BJ (cell line): Measurements from ENCODE around the gene BLOC1S1. TPM values are rescaled to one million over a fixed set of nuclear protein-coding genes. Genes with fewer than 3 reads are reported as not detected.

Experiments used
- CTCF ChIA-PET: fragments of 350-600 bp; formaldehyde crosslinking; extraction: SDS; loops from one replicate; lab custom pipeline; 2021; ENCODE audit warnings: antibody characterized with exemption, inconsistent platforms; lab: Yijun Ruan, JAX
- POLR2A ChIA-PET: fragments of 300-600 bp; sonication (Branson Sonifier 250); formaldehyde crosslinking; extraction: SDS; loops from one replicate; lab custom pipeline; 2021; ENCODE audit warnings: antibody characterized with exemption; lab: Charles Lee
- DNase-seq: peaks from one replicate; pipeline ENCODE4 v3.0.0-alpha.2; 2011; ENCODE audit warnings: low read depth
- H3K27me3 ChIP-seq: 2 replicates; pipeline ENCODE4 v1.6.0; 2011; ENCODE audit warnings: low read length; ENCODE audit not compliant: control insufficient read depth, insufficient read depth
- H3K36me3 ChIP-seq: 2 replicates; pipeline ENCODE4 v1.5.1; 2011; ENCODE audit warnings: low read length; ENCODE audit not compliant: control insufficient read depth, insufficient read depth
- H3K4me3 ChIP-seq: 2 replicates; pipeline ENCODE4 v1.5.1; 2011; ENCODE audit warnings: low read depth, mild to moderate bottlenecking, control low read depth, low read length
- CTCF ChIP-seq: IDR thresholded peaks from 2 replicates; pipeline ENCODE4 v1.5.1; 2011; ENCODE audit warnings: low read depth, mild to moderate bottlenecking, control low read depth, inconsistent platforms, low read length, moderate library complexity; ENCODE audit not compliant: insufficient read depth
- polyA plus RNA-seq: library from polyadenylated mRNA; depleted of rRNA; stranded (reverse); fragments of >200 nt; gene quantifications from 2 replicates; pipeline ENCODE4 v1.2.3, GENCODE V29; 2011

The BLOC1S1 gene
- polyA plus RNA-seq, 1 experiment = 172 TPM

- Histone ChIP-seq H3K36me3 (no peaks in the 10 kb centered on the region), H3K27me3 (no peaks in the 10 kb centered on the region), H3K4me3 (peak overlapping the region; percentile 58)
- ChIA-PET POLR2A (interaction anchor here (0.6 to 1.6 kb wide), 4 partner anchors 9 to 1891 kb away, joined by 4 to 6 read pairs (median 4); partner anchors contain the start of genes CD63, ORMDL2 and SARNP), CTCF (interaction anchor here (0.8 to 10.9 kb wide), 58 partner anchors 9 to 451 kb away, joined by 3 to 86 read pairs (median 5); partner anchors contain the start of genes CD63, DGKA, DNAJC14 and MMP19)
- DNase-seq = no peak
- peak; percentile 67 for TF ChIP-seq CTCF
Measured at GRCh38 chr12:55738123-55739024, 22.5 kb downstream of the BLOC1S1 start.

DNA sequence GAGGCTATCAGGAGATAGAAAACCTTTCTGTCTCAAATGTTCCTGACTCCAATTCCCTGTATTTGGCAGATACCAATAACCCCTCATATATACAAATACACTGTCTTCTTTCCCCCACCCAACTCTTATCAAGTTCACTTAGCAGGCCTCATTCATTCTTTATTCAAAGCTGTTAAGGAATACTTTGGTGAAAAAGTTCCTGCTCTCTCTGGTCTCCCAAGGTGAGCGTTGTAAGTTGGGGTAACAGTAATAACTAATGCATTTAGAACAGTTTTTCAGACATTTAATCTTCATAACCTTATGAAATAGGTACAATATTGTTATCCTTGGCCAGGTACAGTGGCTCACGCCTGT is 23.2 kb downstream of the BLOC1S1 start:
- no peak for TF ChIP-seq CTCF
- no peak overlapping the region for H3K4me3 ChIP-seq
- H3K27me3 ChIP-seq = no peaks in the 10 kb centered on the region
- ChIA-PET CTCF (interaction anchor here (0.8 to 10.9 kb wide), 50 partner anchors 8 to 450 kb away, joined by 3 to 86 read pairs (median 6); partner anchors contain the start of genes CD63, DGKA, DNAJC14 and IKZF4), POLR2A (interaction anchor here (0.6 to 1.6 kb wide), 2 partner anchors 10 to 79 kb away, joined by 4 to 5 read pairs; partner anchors contain the start of genes CD63, ORMDL2 and SARNP)
- H3K36me3 ChIP-seq = no peaks in the 10 kb centered on the region
- DNase-seq = no peak

DNA sequence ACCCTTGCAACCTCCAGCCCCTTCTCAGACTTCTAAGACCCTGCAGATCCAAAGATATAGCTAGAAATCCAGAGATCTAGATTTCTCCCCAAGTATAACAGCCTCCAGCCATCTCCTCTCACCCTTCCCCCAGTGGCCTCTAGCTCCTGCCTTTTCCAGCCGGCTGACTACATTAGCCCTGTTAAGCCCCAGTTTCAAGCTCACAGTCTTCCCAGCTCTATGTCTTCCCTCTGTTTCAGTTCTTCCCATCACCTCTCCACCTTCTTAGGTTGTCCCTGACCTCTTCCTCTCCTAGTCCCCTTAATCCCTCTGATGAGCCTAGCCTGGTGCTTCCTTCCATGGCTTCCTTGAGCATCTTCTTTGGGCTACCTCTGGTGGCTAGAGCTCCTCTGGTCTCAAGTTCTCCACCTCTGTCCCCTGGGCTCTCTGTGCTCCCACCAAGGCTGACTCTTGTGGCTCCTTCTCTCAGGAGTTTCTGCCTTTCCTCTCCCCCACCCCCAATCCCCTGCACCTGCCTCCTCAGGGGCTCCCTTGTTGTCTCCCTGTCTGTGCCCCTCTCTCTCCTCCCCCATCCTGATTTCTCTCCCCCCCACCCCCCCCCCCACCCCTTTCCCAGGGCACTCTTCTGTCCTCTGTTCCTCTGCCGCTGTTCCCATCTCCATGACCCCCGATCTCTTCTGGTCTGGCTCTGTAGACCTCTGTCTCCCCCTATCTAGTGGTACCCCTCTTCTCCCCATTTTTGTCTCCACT is 26.3 kb downstream of the BLOC1S1 start:
- no peak for TF ChIP-seq CTCF
- Histone ChIP-seq H3K36me3 (no peaks in the 10 kb centered on the region), H3K27me3 (no peaks in the 10 kb centered on the region), H3K4me3 (peak overlapping the region; percentile 54)
- CTCF ChIA-PET = interaction anchor here (0.8 to 10.9 kb wide), 4 partner anchors 191 to 481 kb away, joined by 3 to 86 read pairs (median 4); partner anchors contain the start of genes DGKA and SUOX
- no peak for DNase-seq
- POLR2A ChIA-PET = interaction anchor here (0.6 kb wide), 1 partner anchor 243 kb away, joined by 5 read pairs; no protein-coding TSS in a partner anchor

- ChIA-PET CTCF (interaction anchor here (0.8 to 10.9 kb wide), 11 partner anchors 9 to 287 kb away, joined by 3 to 86 read pairs (median 3); partner anchors contain the start of genes DGKA, DNAJC14, SARNP and SUOX), POLR2A (interaction anchor here (0.6 kb wide), 1 partner anchor 242 kb away, joined by 5 read pairs; no protein-coding TSS in a partner anchor)
- no peak for TF ChIP-seq CTCF
- Histone ChIP-seq H3K36me3 (no peaks in the 10 kb centered on the region), H3K4me3 (peak within 1 kb of the TSS; percentile 54), H3K27me3 (no peaks in the 10 kb centered on the region)
- DNase-seq = no peak
Measured at GRCh38 chr12:55742719-55743405, 27.0 kb downstream of the BLOC1S1 start, which contains the start of gene GDF11. GDF11 (plus strand) TSS chr12:55743122; CDS start chr12:55743317, 195 bp downstream.
